ENCODE measurements around the gene TERT.

- TF ChIP-seq CTCF (IDR thresholded peaks at IDR 0.05; ENCODE audit: low read depth, low read length): no peak
- TF ChIP-seq EZH2phosphoT487 (IDR thresholded peaks at IDR 0.05; ENCODE audit: low read depth): no peak
Measured at GRCh38 chr5:1315018-1315708, 20.3 kb upstream of the TERT start.
